GM18870 (cell line): ENCODE measurements around the gene ADGRL3.
"Not testable (repeated sequence)": the region's sequence is repeated elsewhere in the genome, so short reads cannot be mapped to it uniquely, and the experiment has no call there.

Source experiments
- ATAC-seq: cut with Tn5 transposase; IDR thresholded peaks from one replicate; pipeline ENCODE4 v1.9.1; 2021; ENCODE audit warnings: moderate library complexity; ENCODE audit not compliant: unreplicated experiment

ADGRL3 gene

GRCh38 chr4:61596606-61597340 lies 396.6 kb downstream of the ADGRL3 start:
- ATAC-seq, result no peak

- ATAC-seq, result no peak
Measured at GRCh38 chr4:61603086-61603485, 403.0 kb downstream of the ADGRL3 start.

- no peak for ATAC-seq
Measured at GRCh38 chr4:61604054-61604453, 403.9 kb downstream of the ADGRL3 start.

- ATAC-seq, result no peak
Measured at GRCh38 chr4:61605984-61606383, 405.9 kb downstream of the ADGRL3 start.

- ATAC-seq, result no peak
Measured at GRCh38 chr4:61614231-61614630, 414.1 kb downstream of the ADGRL3 start.

- no peak for ATAC-seq
Measured at GRCh38 chr4:61619528-61619927, 419.4 kb downstream of the ADGRL3 start.

- no peak for ATAC-seq
Measured at GRCh38 chr4:61628282-61628681, 428.2 kb downstream of the ADGRL3 start.

GRCh38 chr4:61628727-61629126 lies 428.6 kb downstream of the ADGRL3 start:
- no peak for ATAC-seq

GRCh38 chr4:61630548-61630947 lies 430.4 kb downstream of the ADGRL3 start:
- ATAC-seq, result no peak

GRCh38 chr4:61638591-61638990 lies 438.5 kb downstream of the ADGRL3 start:
- ATAC-seq, result no peak

- not testable (repeated sequence) for ATAC-seq
Measured at GRCh38 chr4:61646746-61647350, 446.7 kb downstream of the ADGRL3 start.

GRCh38 chr4:61648264-61648663 lies 448.1 kb downstream of the ADGRL3 start:
- no peak for ATAC-seq

- no peak for ATAC-seq
Measured at GRCh38 chr4:61657016-61657415, 456.9 kb downstream of the ADGRL3 start.

- ATAC-seq, result no peak
Measured at GRCh38 chr4:61661960-61662359, 461.8 kb downstream of the ADGRL3 start.

- no peak for ATAC-seq
Measured at GRCh38 chr4:61662362-61662761, 462.2 kb downstream of the ADGRL3 start.

GRCh38 chr4:61663310-61663709 lies 463.2 kb downstream of the ADGRL3 start:
- no peak for ATAC-seq

- ATAC-seq, result no peak
Measured at GRCh38 chr4:61665649-61666048, 465.5 kb downstream of the ADGRL3 start.

GRCh38 chr4:61666244-61666643 lies 466.1 kb downstream of the ADGRL3 start:
- ATAC-seq, result no peak

- no peak for ATAC-seq
Measured at GRCh38 chr4:61671599-61671998, 471.5 kb downstream of the ADGRL3 start.

GRCh38 chr4:61675464-61675863 lies 475.3 kb downstream of the ADGRL3 start:
- ATAC-seq, result no peak

- ATAC-seq, result no peak
Measured at GRCh38 chr4:61678297-61678696, 478.2 kb downstream of the ADGRL3 start.

GRCh38 chr4:61693520-61693919 lies 493.4 kb downstream of the ADGRL3 start:
- ATAC-seq, result no peak
